Stimulated activated CD8-positive, alpha-beta memory T cell treated with anti-CD3 and anti-CD28 coated beads, Interleukin-7, amount 100 ng/mL, for 4 hours (primary cell): ENCODE measurements around the gene CHAMP1.
"Not testable (repeated sequence)": the region's sequence is repeated elsewhere in the genome, so short reads cannot be mapped to it uniquely, and the experiment has no call there.

Source experiments
- DNase-seq, 2 donors: peaks; one replicate each; pipeline ENCODE4 v3.0.0-alpha.2; 2020; ENCODE audit warnings: low read depth in 2 of 2

The CHAMP1 gene

DNA sequence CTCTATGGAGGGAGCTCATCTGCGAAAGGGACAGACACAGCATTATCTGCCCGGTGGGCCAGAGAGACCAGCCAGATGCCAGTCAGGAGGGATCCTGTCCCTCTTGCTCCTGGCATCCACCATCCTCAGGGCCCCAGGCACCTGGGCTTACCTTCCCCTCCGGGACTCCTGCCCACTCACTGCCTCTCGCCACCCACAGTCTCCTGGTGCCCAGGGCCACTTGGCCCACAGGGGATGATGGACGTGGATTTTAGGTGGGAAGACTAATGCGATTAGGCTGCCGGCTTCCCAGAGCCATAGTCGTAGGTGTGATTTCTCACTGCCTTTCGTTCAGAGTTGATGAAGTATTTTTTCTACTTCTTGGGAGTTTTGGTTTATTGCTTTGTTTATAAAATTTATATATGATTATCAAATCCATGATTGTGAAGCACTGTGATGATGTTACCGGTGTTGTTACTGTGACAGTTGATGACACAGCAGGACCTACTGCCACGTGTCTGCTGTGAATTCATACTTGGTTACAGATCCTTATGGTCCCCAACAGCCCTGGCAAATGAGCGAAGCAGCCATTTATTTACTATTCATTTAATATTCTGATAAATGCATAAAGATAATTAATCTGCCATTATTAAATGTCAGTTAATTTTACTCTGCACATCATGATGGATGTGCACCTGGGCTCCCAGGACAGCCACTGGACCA lies 14.5 kb upstream of the CHAMP1 start:
- DNase-seq, result no peak

DNA sequence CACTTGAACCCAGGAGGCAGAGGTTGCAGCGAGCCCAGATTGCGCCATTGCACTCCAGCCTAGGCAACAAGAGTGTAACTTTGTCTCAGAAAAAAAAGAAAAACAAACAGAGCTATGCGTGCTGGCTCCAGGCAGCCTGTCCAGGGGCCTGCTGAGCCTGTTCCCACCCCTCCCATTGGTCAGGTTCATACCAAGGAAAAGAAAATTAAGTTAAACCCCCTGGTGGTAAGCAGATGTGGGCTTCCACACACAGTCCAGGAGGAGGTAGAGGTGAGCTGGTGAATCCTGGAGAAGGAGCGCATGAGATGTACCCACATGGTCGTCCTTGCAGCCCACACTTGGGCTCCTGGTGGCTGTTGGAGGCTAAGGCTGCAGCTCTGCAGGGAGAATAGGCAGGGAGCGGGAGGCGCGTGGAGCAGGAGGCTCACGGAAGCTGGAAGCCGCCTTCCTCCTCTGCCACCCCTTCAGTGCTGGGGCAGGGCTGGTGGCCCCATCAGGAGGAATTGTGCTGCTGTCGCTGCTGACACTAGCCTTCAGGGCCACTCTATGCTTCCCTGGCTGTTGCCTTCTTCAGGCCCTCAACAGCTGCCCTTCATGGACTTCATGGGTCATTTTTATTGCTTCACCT lies 10.5 kb upstream of the CHAMP1 start:
- no peak for DNase-seq

DNA sequence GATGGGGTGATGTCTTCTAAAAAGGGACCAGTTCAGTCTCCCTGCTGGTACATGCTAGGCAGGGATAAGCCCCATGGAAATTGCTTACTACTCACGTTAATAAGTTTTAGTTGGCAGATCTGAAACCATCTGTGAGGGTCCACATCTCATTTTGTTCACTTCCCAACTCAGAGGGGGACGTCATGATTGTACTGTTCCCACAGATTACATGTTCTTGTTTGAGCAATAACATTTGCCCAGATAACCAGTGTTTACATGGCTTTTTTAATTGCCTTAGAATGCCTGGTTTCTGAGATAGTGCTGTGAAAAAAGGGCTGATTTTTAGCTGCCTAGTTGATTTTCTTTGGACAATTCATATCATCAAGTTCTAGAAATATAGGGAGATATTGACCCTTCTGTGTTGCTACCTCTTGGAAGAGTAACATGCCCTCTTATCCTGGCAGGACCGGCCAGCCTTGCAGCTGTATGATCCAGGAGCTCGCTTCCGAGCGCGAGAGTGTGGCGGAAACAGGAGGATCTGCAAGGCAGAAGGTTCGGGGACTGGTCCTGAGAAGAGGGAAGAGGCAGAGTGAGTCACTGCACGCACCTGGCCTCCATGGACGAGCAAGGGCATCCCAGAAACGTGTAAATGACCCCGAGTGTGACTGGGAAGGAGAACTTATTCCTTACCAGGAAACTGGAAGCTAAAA lies 9.8 kb upstream of the CHAMP1 start:
- no peak for DNase-seq

GRCh38 chr13:114309086-114309485 lies 5.2 kb upstream of the CHAMP1 start:
- DNase-seq, result no peak

GRCh38 chr13:114309806-114310410 lies 4.4 kb upstream of the CHAMP1 start:
- DNase-seq, result no peak

DNA sequence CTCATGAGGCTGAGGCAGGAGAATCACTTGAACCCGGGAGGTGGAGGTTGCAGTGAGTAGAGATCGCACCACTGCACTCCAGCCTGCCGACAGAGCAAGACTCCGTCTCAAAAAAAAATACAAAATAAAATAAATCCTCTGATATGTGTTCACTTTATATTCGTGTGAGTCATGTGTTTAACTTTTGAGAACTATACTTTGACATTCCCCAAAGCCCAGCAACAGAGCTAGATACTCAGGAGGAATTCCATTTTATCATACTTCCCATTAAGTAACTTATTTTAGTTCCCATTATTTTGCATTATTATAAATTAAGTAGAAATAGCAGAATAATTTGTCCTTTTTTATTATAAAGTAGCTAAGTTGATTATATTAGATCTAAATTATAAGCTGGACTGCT lies 3.3 kb upstream of the CHAMP1 start:
- no peak for DNase-seq

GRCh38 chr13:114311387-114311786 lies 2.9 kb upstream of the CHAMP1 start:
- DNase-seq, result no peak

DNA sequence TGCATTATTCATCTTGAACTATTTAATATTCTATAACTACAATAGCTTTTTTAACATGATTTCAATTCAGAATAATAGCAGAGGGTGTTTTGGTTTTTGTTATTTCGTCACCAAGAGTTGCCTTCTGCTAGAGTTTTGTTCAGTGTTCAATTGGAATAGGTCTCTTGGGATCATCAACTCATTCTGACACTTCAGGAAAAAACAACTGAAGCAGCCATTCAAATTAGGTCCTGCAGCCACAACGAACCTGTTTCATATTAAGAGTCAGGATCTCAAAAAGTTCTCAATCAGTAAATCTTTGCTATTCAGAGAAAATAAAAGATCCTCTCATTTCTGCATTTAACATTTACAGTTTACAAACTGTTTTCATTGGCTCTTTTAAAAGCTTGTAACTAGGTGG lies 2.4 kb upstream of the CHAMP1 start:
- DNase-seq, result no peak

GRCh38 chr13:114313061-114313860 lies 1.0 kb upstream of the CHAMP1 start:
- no peak for DNase-seq

DNA sequence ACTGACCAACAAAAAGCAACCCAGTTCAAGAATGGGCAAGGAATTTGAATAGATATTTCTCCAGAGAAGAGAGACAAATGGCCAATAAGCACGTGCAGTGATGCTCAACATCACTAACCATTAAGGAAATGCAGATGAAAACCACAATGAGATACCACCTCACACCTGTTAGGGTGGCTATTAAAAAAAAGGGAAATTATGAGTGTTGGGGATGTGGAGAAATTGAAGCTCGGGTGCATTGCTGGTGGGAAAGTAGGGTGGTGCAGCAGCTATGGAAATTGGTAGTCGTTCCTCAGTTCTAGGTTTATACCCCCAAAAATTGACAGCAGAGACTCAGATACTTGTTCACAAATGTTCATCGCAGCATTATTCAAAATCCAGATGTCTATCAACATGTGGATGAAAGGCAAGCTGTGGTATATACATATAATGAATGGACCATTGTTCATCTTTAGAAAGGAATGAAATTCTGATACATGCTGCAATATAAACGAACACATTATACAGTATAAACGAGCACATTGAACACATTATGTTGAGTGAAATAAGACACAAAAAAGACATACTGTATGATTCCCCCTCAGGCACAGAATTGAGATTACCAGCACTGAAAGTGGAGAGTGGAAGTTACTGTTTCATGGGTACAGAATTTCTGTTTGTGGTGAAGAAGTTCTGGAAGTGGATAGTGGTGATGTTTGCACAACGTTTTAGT lies 927 bp downstream of the CHAMP1 start:
- no peak for DNase-seq

DNA sequence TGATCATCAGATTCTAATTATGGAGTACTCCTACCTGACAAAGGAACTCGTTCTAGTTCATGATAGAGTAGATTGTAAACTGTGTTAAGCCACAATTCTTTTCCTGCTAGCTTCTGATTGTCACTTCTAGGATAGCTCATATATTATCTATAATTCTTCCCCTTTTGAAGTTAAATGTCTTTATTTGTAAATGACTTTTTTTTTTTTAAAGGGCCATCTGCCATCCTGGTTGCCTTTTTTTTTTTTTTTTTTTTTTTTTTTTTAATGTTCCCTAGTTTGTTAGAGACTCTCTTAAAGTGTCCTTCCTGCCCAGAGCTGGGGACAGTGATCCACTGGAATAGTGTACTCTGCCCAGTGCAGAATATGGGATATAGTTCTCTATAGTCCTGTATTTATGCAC lies 4.3 kb downstream of the CHAMP1 start:
- DNase-seq, result no peak

DNA sequence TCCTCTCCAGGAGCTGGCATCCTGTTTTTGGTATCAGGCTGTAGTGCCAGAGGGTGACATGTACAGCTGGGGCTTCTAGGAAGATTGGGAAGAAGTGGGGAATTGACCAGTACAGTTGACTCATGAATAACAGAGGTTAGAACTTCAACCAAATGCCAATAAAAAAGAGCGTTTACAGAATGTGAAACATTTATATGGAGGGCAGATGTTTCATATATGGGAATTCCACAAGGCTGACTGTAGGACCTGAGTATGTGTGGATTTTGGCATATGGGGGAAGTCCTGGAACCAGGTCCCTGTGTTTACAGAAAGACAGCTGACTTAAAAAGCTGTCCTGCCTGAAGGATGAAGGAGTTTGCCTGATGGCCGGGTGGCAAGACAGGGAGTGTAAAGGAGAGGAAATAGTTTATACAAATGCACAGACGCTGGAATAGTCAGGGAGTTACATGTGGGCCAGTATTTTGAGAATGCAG lies 5.2 kb downstream of the CHAMP1 start:
- no peak for DNase-seq

DNA sequence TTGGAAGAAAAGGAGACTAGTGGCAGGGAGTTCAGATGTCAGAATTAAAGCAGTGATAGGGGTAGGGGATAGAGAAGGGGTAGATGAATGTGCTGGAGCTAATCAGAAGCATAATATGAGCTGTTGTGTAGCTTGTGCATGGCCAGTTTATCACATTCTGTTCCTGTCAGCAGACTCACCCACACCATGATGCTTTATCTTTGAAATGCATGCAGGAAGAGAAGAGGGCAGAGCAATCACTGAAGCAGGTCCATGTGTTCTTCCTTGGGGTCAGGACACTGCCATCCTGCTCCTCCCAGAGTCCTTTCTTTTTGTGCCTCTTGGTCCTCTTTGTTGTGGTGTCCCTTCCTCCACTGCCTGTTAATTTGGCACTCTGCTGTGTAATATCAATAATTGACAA lies 5.8 kb downstream of the CHAMP1 start:
- no peak for DNase-seq

DNA sequence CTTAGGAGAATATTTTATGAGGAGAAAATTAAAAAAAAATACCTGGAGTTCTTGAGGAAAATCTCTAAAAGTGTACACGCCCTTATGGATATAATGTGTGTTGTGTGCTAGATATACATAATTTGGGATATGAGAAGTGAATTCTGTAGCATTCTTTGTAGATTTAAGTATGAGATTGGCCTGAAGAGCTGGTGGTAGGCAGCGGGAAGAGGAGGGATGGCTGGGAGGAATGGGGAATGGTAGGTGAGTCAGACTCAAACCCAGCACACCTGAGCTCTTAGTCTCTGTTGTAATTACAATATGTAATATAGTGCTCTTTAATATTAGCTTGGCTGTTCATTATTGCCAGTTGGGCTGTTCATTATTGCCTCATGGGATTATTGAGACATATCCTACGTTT lies 7.0 kb downstream of the CHAMP1 start:
- no peak for DNase-seq

DNA sequence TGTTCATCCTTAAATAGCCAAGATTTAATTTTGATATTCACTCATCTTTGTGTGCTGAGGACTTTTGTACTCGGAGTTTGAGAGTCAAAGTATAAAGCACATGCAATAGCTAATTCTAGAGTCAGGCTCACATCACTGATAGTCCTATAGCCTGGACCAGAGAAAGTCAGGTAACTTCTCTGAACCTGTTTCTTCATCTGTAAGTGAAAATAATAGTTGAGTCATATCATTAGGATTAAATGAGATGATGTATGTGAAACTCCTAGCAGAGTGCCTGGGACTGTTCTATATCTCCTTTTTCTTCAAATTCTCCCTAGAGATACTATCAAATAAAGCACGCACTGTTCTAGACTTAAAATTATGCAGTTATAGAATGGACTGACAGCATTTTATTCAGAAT lies 9.0 kb downstream of the CHAMP1 start:
- DNase-seq, result no peak

GRCh38 chr13:114324334-114324733 lies 10.0 kb downstream of the CHAMP1 start:
- DNase-seq, result no peak

GRCh38 chr13:114325729-114326128 lies 11.4 kb downstream of the CHAMP1 start:
- no peak for DNase-seq

GRCh38 chr13:114328034-114328433 lies 13.7 kb downstream of the CHAMP1 start:
- DNase-seq, result no peak

DNA sequence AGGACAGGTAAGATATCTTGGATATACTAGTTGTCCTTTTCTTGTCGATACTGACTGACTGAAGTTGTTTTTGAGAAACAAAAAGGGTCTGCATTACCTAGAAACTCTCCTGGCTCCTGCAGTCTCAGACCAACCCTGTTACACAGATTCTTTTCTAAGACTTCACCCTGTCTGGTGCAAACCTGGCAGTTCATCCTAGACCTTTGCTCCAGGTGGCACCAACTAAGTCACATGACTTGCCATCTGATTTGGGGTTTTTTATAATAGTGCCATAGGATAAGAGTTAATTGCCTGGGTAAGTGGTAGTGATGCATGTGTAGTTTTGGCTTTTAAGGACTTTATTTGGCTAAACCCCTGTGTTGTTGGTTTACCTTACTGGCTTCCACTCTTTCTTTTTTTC lies 14.3 kb downstream of the CHAMP1 start:
- no peak for DNase-seq

DNA sequence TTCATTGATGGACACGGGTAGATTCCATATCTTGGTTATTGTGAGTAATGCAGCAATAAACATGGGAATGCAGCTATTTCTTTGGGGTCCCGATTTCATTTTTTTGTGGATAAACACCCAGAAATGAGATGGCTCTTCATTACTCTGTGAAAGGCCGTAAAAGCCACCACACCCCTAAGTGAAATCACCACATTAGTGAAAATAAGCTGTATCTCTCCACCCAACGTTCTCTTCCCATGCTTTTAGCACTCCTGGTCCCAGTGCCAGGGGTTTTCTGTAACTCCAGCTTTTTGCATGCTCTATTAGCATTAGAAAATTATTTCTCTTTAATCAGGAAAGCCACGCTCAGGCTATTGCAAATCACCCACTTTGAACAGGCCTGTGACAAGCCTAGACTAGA lies 15.8 kb downstream of the CHAMP1 start:
- no peak for DNase-seq

DNA sequence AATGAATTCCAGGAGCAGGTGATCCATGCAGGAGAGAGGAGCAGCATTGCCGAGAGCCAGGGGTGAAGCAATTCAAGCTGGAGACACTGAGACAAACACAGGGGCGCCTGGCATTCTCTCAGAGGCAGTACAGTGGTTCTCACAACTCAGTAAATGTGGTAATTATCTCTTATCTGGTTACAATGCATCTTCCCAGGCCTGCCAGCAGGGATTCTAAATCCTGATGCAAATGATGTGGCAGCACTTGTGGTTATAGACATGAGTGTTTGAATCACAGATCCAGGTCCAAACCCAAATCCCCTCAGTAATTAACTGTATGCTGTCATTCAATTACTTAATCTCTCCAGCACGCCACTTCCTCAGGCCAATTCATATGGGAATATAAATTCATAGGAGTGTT lies 19.6 kb downstream of the CHAMP1 start:
- not testable (repeated sequence) for DNase-seq
